ENCODE data around the gene AXDND1.

The AXDND1 gene

DNA sequence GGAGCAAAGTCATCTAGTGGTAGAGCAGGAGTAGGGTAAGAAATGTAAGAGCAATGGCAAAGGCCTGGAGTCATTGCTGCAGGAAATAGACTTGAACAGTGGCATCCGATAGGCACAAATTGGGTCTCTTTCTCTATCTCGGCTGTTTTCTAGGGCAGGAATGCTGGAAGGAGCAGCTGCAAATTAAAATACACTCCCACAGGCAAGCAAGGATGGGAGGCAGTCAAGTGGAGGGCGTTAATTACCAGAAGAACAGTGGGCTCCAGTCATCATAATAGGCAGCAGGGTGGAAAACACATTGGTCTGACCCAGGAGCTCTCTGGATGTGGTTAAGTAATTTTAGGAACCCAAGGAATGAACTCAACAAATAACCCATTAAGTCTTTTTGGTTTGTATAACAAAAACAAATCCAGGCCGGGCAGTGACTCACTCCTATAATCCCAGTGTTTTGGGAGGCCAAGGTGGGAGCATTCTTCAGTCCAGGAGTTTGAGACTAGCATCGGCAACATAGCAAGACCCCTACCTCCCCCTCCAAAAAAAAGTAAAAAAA lies 218.1 kb downstream of the AXDND1 start:
- DNase-seq = no peak

DNA sequence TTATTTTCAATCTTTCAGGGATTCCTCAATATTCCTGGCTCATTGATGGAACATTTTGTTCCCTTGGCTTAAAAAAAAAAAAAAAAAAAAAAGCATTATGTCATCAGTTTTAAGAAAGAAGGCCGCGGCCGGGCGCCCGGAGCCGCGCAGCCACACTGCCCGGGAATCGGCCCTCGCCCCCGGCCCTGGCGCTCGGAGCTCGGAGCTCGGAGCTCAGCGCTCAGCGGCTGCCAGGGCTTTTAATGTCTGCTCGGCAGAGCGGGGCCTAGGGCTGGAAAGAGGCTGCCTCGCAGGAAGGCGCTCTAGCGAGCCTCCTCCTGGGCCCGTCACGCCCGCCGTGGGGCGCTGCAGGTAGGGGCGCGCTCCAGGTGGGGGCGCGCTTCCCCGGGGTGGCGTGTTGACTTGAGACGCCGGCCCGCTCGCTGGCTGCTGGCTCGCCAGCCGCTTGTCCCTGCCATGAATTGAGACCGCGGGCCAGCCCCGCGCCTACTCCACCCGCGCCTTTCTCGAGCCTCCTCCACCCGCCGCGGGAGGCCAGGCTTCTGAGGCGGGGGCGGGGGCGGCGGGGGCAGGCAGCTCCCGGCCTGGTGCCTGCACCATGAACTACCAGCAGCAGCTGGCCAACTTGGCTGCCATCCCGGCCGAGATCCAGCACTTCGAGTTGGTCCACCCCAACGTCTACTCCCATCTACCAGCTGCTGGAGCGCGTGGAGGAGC lies 220.5 kb downstream of the AXDND1 start:
- peak; percentile 38 for DNase-seq

- no peak for DNase-seq
Observed at GRCh38 chr1:179587336-179587735, 221.6 kb downstream of the AXDND1 start.

DNA sequence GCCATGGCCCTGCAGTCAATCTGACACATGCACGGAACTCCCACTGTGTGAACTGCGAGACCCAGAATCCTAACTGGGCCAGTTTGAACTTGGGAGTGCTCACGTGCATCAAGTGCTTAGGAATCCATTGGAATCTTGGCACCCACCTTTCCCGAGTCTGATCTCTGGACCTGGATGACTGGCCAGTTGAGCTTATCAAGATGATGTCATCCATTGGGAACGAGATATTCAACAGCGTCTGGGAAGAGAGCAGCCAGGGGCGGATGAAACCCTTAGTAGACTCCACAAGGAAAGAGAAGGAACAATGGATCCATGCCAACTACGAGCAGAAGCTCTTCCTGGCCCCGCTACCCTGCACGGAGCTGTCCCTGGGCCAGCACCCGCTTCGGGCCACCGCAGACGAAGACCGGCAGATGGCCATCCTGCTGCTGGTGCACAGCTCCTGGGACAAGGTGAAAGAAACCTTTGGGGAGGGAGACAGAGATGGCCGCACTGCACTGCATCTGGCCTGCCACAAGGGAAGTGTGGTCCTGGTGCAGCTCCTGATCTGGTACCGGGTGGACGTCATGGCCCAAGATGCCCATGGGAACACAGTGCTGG lies 222.8 kb downstream of the AXDND1 start:
- DNase-seq = no peak

DNA sequence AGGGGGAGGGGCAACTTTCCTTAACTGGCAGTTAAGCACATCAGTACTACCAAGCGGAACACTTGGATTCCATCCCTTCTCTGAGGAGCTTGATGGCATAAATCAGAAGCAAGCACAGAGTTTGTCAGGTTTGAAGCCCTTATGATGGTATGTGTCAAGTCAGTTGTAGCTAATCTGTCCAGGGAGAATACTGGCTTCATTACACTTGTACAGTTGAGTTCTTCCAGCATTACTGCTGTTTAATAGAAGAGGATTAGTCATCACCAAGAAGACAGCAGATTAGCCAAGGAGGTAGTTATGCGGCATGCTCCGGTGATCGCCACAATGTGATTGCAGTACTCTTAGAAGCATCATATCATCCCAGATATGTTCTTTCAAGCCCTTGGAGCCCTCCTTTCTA lies 223.7 kb downstream of the AXDND1 start:
- DNase-seq = no peak

GRCh38 chr1:179590671-179591070 lies 224.9 kb downstream of the AXDND1 start:
- no peak for DNase-seq

- no peak for DNase-seq
Observed at GRCh38 chr1:179591253-179591591, 225.5 kb downstream of the AXDND1 start.

GRCh38 chr1:179591592-179592580 lies 226.1 kb downstream of the AXDND1 start, which contains the start of gene TDRD5:
TSS of gene TDRD5 (plus strand) at chr1:179591832. CDS start at chr1:179592616, 784 bp downstream.
- no peak for DNase-seq

DNA sequence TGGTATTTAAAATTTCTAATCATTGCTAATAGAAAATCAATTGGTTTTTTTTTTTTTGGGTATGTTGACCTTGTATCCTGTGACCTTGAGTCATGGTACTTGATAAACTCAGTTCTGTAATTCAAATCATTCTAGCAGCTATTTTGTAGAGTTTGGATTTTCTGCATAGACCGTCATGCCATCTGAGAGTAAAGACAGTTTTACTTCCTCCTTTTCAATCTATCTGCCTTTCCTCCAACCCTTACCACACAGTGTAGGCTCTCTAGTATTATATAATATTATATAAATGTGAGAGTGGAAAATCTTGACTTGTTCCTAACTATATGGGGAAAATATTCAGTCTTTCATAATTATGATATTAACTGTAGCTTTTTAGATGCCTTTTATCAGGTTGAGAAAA lies 232.9 kb downstream of the AXDND1 start:
- no peak for DNase-seq

GRCh38 chr1:179599623-179600249 lies 234.0 kb downstream of the AXDND1 start:
- DNase-seq = no peak

GRCh38 chr1:179601093-179601492 lies 235.3 kb downstream of the AXDND1 start:
- no peak for DNase-seq

Measured in NCI-H2227 treated with DMSO at 0.1 percent for 48 hours (cell line).